Activated CD4-positive, alpha-beta T cell treated with anti-CD3 and anti-CD28 coated beads, Interleukin-2, amount 50 U/mL, for 48 hours (primary cell): ENCODE data around the gene FSCN2.
A peak's percentile ranks its signal among the peaks of the same experiment; 100 is the strongest.

Source experiments
- DNase-seq, 2 experiments: peaks; one replicate each; pipeline ENCODE4 v3.0.0-alpha.2; 2020

The FSCN2 gene

GRCh38 chr17:81542431-81543338, 14.5 kb downstream of the FSCN2 start:
- DNase-seq = no peak

- no peak for DNase-seq
Observed at GRCh38 chr17:81543339-81543675, 15.1 kb downstream of the FSCN2 start.

- DNase-seq = no peak
Observed at GRCh38 chr17:81543756-81544155, 15.6 kb downstream of the FSCN2 start.

DNA sequence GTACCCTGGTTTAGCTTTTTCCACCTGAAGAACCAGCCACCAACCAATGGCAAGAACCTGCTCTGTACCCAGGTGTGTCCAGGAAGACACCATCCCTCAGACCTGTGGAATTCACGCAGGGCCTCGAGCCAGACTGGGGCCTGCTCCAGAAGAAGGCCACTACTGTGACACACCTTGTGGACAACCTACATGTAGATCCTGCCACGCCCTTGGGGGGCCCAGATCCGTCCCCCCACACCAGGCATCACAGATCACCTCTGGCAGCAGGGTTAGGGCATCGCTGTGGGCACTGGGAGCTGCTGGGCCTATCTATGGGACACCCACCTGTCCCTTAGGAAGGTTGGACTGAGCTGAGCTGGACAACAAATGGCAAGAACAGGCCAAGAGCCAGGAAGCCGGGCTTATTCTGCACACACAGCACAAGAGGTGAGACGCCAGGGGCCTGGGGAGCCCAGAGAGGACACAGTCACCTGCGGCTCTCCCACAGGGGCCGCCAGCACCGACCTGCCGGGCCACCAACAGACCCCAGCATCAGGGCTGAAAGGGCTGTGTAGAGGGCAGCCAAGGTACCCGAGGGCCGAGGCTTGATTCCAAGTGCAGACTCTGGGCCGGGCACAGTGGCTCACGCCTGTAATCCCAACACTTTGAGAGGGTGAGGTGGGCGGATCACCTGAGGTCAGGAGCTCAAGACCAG, 16.3 kb downstream of the FSCN2 start:
- no peak for DNase-seq

DNA sequence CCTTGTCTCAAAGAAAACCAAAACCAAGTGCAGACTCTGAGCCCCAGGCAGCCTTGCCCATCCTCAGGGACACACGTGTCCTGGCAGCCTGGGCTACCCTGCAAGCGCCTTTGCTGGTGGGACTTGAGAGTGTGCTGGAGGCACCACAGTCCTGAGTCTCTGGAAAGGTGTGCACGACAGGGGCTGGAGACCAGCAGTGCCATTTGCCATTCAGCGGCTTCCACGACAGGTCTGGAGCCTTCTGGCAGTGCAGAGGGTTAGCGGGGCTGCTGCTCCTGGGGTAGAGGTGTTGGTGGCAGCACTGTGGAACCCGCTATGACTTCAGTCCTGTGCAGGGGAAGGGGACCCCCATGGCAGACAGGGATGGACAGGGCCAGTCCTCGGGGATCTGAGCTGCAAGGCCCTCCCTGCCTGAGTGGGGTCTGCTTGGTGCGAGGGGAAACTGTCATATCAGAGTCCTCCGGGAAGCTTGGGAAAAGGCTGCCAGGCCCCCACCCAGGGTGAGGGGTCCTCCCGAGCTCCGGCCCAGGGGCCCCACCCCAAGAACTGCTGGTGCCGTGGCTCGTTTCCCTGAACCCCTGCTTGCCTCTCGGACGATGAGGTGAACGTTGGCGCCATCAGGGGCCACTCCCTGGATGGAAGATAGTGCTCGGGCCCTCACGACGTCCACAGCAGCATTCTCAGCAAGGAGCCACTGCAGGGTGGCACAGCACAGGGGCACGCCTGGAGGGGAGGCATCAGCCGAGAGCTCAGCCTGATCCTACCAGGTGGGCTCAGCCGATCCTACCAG, 17.2 kb downstream of the FSCN2 start:
- DNase-seq = no peak

DNA sequence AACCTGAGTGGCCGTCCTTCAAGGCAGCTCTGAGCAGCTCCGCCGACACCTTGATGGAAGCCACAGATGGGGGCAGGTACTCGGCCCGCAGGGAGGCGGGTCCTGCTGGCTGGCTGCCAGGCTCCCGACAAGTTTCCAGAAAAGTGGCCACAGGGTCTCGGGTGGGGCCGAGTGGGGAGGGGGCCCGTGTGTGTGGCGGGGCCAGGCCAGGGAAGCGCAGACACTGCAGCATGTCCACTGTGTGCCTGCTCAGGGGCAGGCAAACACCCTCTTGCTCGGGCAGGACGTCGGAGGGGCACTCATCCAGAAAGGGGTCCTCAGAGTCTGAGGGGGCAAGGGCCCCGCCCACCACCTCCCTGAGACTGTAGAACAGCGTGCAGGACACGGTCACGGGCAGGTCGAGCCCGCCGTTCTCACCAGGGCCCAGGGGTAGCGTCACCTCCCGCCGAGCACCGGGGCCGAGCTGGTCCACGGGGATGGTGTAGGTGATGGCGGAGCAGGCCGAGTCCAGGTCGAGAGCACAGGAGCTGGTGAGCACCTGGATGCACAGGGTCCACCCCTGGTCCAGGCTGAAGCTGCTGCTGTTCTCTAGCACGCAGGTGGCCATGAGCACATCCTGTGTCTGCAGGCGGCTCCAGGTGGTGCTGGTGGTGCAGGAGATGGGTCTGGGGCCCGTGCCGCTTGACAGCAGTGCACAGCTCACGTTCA, 18.9 kb downstream of the FSCN2 start:
- no peak for DNase-seq

DNA sequence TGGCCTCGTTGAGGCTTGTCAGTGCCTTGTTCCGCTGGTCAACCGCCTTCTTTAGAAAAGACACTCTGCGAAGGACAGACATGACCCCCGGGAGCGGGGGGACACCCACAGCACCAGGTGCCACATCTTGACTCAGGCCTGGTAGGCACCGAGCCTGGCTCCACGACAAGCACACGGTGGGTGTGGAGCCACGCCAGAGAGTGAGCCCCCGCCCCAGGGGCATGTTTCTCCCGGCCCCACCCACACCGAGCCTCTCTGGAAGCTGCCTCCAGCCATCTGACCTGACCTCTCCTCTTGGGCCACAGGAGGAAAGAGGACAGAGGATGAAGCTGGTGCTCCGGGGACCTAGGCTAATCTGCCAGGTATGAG, 19.4 kb downstream of the FSCN2 start:
- no peak for DNase-seq

DNA sequence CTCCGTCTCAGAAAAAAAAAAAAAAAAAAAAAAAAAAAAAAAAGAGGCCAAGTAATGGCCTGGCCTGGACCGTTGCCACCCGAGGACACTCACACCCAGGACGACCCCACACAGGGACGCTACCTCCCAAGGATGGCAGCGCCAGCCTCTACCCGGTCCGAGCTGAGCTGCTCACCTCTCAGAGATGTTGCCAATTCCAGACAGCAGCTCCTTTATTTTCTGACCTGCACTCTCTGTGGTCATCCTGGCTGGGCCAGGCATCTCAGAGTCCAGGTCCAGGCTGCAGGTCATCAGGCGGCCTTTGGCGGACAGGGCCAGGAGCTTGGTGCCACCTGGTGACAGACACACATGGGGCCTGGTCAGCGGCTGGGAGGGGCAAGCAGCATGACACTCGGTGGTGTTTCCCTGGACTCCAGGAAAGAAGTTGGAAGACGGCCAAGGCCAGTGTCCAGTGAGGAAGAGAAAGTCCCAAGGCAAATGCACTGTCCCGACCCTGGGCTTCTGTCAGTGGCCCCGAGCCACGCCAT, 20.9 kb downstream of the FSCN2 start:
- no peak for DNase-seq

DNA sequence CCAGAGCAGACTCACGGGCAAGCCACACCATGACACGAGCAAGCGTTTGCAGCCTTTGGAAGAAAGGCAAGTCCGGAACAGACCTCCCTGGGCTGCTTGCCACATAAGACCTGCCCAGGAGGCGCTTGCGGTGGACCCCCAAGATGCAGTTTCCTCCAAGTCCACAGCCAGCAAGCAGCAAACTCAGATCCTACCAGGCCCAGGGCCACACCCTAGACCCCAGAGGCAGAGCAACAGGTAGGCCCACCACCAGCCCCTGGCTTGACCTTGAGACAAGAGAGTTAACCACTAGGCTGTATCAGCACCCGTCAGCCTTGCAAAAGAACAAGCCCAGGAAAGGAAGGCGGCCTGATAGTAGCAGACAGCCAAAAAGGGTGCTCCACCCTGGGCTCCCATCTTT, 21.6 kb downstream of the FSCN2 start:
- DNase-seq = no peak

GRCh38 chr17:81550285-81550684, 22.1 kb downstream of the FSCN2 start:
- no peak for DNase-seq

GRCh38 chr17:81550830-81551457, 22.8 kb downstream of the FSCN2 start:
- DNase-seq = no peak

- peak; percentile 26 to 30 for DNase-seq
Observed at GRCh38 chr17:81551458-81552243, 23.5 kb downstream of the FSCN2 start.

- peak; percentile 80 to 84 for DNase-seq
Observed at GRCh38 chr17:81552244-81553017, 24.3 kb downstream of the FSCN2 start, which contains the start of gene FAAP100. FAAP100 (minus strand) TSS chr17:81552353; CDS start chr17:81552330, 23 bp downstream.

GRCh38 chr17:81553018-81553615, 24.9 kb downstream of the FSCN2 start:
- DNase-seq = peak; percentile 86 to 88

DNA sequence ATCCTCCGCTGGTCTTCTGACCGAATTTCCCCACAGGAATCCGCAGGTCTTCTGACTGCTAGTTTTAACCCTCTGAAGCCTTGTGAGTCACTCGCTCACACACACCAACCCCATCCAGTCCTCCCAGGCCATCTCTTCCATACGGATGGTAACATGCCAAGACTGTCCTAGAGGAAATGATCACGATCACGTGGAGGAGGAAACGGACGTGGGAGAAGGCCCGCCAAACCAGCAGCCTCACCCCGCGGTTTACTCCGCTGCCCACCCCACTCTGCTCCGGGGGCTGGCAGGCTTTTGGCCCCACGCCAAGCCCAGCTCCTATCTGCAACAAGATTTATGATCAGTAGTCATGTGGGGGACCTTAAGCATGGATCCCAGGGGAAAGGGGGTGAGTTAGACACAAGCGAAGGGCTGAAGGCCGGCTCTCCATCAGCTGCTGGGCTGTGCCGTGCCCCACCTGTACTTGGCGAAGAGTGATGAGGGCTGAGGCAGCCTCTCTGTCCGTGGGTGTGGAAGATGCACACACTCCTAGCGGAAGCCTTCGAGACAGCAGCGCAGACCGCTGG, 25.5 kb downstream of the FSCN2 start:
- peak in 1 of 2 experiments; percentile 18 for DNase-seq

GRCh38 chr17:81556175-81556691, 28.1 kb downstream of the FSCN2 start:
- DNase-seq = no peak

GRCh38 chr17:81556863-81557262, 28.7 kb downstream of the FSCN2 start:
- no peak for DNase-seq

DNA sequence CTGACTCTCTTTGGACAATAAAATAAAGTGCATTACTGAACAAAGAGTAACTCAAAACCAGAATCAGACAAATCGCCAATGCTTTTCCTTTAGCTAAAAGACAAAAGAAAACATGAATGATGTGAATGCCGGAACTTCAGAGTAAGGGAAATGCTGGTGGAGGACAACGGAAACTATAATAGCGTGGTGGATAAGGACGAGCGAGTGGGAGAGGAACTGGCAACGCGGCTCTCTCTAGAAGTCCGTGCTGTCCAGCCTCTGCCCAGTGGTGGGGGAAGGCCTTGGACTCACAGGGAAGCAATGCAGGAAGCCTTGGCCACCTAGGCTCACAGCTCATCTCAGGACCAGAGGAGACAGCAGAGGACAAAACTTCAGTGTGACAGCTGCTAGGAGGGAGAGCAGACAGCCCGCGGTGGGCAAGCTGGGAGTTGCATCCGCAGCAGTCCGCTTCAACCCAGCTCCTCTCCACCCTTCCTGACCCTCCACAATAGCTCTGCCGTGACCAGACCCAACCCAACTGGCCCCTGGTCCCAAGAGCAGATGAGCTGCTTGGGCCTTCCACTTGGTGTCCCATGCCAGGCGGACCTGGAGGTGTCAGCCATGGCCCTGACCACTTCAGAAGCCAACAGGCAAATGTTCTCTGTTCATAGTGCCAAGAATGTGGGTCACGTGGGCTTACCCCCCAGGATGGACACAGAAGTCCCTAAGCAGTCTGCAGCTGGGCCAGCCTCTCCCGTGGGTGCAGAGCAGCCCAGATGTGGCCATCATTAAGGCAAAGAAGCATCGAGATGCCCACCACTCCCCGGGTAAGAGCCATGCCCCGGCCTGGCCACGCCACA, 29.3 kb downstream of the FSCN2 start:
- DNase-seq = no peak
